HepG2 (cell line): ENCODE results near the gene BLOC1S1.

Experiments used
- BHLHE40 ChIP-seq: IDR thresholded peaks from 2 replicates; pipeline ENCODE4 v1.6.1; 2011; ENCODE audit warnings: low read length, improper control_type of control experiment
- ZFAT ChIP-seq: sonication (generic); formaldehyde crosslinking; conservative IDR thresholded peaks from 2 replicates; pipeline ENCODE4 v1.8.1; 2023; ENCODE audit warnings: missing genetic modification reagents, inconsistent platforms

- TF ChIP-seq BHLHE40 (no peak), ZFAT (no peak)
These were observed 12.6 kb upstream of the BLOC1S1 start for GRCh38 chr12:55703288-55703687.
